SK-N-DZ (cell line): ENCODE measurements around the gene TBC1D14.

Experiments used
- DNase-seq: peaks from one replicate; pipeline ENCODE4 v3.0.0-alpha.2; 2015; ENCODE audit warnings: low spot score

Gene TBC1D14

GRCh38 chr4:6929339-6929811 lies 19.7 kb downstream of the TBC1D14 start:
- no peak for DNase-seq

DNA sequence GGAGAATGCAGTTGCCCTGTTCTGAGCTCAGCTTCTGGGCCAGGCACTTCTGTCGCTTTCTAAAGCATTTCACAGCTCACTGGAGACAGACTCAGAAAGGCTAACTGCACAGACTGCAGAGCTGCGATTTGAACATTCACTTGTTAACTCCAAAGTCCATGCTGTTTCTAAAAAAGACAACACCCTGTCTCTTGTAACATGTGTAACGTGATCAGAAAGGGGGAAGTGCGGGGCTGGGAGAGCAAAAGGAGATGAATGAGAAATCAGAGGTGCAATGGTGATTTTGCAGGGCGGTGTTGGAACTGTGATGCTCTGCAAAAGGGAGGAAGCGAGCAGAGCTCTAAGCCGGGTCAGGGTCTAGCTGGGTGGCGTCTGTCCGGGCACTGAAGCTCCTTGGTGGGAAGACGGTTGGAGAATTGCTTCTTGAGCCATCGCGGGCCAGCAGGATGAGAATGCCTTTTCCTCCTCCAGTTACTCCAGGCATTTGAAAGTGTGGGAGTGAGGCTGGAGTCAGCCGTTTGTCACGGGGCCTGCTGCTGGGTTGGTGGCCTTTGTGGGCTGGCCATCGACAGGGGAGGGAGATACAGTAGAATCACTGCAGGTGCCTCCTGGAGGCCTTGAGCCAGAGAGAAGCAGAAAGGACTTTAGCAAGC lies 20.3 kb downstream of the TBC1D14 start:
- DNase-seq, result no peak

- DNase-seq, result no peak
Observed at GRCh38 chr4:6932475-6932874, 22.8 kb downstream of the TBC1D14 start.

DNA sequence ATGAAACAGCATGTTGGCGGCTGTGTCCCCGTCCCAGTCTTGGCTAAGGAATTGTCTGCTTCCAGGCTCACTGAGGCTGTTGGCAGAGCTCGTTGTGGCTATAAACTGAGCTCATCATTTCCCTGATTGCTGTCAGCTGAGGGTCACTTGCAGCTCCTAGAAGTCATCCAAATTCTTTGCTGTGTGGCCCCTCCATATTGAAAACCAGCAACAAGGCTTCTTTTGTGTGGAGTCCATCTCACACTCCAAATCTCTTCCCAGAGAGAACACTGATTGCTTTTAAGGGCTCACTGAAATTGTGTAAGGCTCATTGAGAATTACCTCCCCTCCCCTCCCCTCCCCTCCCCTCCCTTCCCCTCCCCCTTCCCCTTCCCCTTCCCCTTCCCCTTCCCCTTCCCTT lies 23.3 kb downstream of the TBC1D14 start:
- no peak for DNase-seq

- no peak for DNase-seq
Observed at GRCh38 chr4:6933691-6934430, 24.2 kb downstream of the TBC1D14 start.

- DNase-seq, result no peak
Observed at GRCh38 chr4:6935965-6936364, 26.3 kb downstream of the TBC1D14 start.

- DNase-seq, result no peak
Observed at GRCh38 chr4:6937201-6937600, 27.6 kb downstream of the TBC1D14 start.

- DNase-seq, result no peak
Observed at GRCh38 chr4:6937754-6938153, 28.1 kb downstream of the TBC1D14 start.

DNA sequence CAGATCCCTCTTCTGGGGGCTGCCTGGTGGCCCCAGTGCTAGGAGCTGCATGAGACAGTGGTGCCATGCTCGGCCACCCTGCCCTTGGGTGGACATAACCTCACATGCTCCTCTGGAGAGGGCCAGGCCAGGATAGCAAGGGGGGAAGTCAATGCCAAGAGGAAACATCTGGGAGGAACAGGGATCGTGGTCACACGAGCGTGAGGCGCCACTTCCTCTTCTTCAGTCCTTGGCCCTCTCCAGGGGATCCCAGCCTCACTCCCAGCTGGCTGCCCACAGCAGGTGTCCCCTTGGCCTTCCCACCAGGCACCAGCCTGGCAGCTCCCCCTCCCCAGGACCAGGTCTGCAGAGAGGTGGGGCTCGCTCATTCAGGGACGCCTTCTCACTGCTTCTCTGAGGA lies 28.6 kb downstream of the TBC1D14 start:
- no peak for DNase-seq

DNA sequence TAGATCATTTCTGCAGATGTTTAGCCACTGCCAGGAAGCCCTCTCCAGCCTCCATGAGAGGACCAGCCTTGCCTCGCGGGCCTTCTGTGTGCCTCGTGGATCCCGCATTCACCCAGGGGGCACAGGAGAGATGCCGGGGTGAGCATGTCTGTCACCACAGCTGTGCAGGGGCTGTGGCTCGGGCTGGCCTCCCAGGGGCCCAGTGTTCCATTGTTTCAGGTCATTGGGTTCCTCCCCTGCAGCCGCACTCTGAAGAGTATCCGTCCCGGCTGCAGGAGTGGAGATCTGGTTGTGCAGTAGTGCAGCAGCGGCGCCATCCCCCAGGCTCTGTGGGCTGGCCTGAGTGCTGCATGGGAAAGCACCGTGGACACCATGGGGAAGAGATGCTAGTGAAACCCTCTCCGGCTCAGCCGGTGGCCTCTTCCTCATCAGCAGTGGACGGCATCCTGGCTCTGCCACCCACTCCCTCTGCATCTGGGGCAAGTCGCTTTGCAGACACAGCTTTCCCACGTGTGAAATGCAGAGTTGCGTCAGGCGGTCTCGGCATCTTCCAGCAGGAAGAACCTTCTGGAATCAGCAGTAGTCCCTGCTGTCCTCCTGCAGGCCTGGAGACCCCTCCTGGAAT lies 29.1 kb downstream of the TBC1D14 start:
- no peak for DNase-seq

DNA sequence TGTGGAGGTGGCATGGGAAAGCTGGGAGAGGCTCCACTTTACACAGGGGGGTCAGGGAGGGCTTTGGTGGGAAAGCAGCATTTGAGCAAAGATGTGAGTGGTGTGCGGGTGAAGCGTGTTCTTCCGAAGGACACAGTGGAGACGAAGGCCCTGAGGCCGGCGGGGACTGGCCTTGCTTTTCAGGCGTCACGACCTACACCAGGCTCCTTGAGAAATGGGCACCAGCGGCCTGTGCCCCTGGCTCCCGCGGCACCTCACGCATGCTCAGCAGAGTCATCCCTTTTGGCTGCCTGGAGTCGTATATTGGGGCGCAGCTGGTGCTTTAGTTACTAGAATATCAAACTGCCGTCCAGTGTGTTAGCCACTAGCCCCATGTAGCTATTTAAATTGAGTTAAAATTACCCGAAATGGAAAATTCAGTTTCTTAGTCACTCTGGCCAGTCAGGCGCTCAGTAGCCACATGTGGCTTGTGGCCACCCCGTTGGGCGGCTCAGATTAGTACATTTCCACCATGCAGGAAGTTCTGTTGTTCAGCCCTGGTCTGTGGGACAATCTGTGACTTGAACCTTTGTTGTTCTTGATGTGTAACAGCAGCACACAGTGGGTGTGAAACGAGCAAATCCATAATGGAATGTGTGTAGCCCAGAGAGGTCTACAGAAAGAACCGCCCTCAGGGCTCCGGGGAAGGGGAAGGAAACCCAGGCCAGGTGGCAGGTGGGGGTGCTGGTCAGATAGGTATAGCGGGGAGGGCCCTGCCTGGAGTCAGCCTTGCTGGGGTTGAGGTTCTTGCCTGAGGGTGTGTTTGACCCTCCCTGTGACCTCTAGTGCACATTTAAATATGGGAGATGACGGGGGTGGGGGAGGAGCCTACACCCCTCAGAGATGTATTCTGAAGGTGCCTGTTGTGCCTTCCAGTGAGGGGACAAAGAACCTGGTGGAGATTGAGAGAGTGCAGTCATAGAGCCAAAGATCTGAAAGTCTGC lies 30.4 kb downstream of the TBC1D14 start:
- no peak for DNase-seq

DNA sequence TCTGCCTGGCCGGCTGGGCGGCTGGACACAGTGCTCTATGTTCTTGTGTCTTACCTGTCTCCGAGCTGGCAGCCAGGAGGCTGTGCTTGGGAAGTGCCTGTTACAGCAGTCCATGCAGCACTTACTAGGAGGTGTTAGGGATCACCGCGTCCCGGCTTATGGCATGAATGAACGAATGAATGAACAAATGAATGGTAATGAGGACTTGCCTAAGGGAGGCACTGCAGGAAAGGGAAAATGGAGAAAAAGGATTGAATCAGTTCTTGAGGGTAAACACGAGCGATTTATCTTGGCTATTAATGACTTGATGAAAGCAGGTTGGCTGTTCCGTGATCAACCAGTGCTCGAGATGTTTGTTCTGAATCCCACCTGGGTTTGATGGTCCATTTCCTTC lies 31.1 kb downstream of the TBC1D14 start:
- no peak for DNase-seq

DNA sequence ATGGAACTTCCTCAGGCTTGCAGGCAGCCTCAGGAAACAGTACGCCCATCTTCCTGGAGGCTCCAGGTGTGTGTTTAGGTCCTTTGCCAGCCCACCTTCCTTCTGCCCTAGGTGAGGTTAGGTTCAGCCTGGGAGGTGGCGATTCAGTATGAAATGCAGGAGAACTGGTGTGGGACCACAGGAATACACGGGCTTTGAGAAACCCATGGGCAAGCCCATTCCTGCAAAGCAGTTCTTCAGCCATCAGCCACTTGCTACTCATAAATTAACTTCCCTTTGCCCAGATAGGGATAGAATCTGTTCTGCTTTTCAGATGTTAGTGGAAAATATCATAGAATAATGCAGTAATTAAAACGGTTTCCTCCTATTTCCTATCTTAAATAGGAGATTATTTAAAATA lies 32.2 kb downstream of the TBC1D14 start:
- DNase-seq, result no peak

GRCh38 chr4:6942238-6942800 lies 32.7 kb downstream of the TBC1D14 start:
- no peak for DNase-seq

- no peak for DNase-seq
Observed at GRCh38 chr4:6943012-6943884, 33.6 kb downstream of the TBC1D14 start.

DNA sequence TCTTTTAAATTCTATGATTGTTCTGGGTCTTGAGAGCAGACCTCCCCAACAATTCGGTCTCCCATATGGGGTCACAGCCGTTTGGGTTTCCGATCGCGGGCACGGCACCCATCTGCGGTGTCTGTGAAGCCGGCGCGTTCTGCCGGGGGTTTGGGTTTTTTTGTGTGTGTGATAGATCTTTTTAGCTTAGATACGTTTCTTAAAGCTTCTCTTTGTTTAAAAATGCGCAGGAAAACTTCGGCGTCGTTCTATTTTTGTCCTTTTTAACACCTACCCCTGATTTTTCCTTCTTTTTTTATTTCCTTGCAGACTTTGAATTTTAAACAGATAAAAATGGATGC lies 34.2 kb downstream of the TBC1D14 start:
- DNase-seq, result no peak

DNA sequence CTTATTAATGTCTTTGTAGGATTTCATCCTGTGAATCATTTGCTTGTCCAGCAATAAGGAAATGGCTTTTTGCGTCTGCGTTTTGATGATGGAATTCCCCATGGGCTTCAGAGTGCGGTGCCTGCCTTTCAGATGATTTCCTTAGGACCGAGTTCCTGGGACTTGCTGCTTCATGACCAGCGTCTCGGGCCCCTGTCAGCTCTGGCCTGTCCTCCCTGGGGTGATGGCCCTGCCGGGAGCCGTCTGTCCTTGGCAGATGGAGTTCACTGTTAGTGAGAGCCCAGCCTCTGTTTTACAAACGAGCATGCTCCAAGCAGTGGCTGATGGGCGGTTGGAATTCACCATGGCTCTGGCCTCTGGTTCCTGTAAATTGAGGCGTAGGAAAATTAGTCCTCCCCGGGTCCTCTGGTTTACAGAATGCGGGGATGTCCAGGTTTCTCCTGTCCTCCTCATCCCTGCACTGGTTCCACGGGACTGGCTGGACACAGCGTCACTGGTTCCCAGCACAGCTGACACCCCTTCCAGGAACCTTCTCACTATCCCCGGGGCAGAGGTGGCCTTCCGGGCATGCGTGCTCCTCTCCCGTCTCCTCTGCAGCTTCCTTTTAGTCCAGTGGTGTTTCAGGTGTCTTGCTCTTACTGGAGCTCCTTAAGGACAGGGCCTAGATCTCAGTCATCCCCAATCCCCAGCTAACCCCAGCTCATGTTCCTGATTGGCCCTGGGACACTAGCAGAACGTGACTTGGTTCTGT lies 34.9 kb downstream of the TBC1D14 start:
- DNase-seq, result no peak

DNA sequence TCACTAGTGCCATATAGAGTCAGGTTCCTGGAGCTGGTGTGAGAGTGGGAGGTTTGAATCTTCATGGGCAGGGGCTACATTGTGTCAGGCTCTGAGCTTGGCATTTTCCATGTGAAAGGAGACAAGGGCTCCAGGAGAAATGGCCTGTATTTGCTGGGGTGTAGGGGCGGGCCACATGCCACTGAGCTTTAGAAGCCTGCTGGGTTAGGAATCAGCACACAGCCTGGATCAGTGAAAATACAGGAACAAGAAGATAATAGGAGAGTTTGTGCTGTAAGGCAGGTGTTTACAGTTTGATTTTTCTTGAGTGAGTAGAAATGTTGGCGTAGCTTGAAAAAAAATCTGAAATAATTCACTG lies 35.4 kb downstream of the TBC1D14 start:
- DNase-seq, result no peak

DNA sequence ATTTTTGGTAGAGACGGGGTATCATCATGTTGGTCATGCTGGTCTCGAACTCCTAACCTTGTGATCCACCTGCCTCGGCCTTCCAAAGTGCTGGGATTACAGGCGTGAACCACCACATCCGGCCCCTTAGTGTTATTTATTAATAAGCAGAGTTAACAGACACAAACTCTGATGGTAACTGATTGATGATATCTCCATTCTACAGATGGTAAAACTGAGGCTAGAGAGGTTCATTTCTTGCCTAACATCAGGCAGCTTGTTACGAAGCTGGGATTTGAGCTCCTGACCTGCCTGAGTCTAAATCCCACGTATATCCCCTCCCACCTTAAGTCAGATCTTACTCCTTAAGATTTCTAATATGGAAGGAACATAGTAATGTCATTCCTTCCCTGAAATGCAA lies 36.9 kb downstream of the TBC1D14 start:
- DNase-seq, result no peak

- no peak for DNase-seq
Observed at GRCh38 chr4:6948134-6948460, 38.5 kb downstream of the TBC1D14 start.
